Uterus (tissue), 2 donors: ENCODE measurements around the gene CAMTA1.

ENCODE experiments used
- CTCF ChIP-seq, 4 experiments: fragments of 200-600 bp in 2 of 4; fragments of 450-650 bp in 2 of 4; sonication (generic) in 2 of 4; IDR thresholded peaks; one replicate each; pipeline ENCODE4 v1.5.1; 2016 to 2019; ENCODE audit warnings: antibody characterized with exemption in 4 of 4, mild to moderate bottlenecking in 2 of 4, moderate library complexity in 1 of 4
- POLR2A ChIP-seq, 2 donors: fragments of 450-650 bp; IDR thresholded peaks; one replicate each; pipeline ENCODE4 v1.6.1; 2016; ENCODE audit warnings: antibody characterized with exemption in 2 of 2, mild to moderate bottlenecking in 1 of 2, moderate library complexity in 1 of 2

DNA sequence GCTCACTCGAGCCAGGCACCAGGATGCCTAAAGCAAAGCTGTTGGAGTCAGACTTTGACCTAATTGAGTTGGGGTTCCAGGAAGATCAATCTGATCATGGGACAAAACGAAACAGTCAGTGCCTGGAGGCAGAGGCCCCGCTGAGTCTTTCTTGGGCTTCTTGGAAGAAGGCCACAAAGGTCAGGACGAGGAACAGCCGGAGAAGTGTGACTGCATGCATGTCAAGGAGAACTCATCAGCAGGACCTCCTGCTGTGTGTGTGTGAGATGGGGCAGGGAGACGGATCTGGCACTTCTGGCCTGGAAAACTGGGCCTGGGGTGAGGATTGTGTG, 190.8 kb downstream of the CAMTA1 start:
- TF ChIP-seq POLR2A (IDR thresholded peaks at IDR 0.05) (no peak), CTCF (IDR thresholded peaks at IDR 0.05) (no peak)
